ENCODE results near the gene YBEY.

YBEY gene

DNA sequence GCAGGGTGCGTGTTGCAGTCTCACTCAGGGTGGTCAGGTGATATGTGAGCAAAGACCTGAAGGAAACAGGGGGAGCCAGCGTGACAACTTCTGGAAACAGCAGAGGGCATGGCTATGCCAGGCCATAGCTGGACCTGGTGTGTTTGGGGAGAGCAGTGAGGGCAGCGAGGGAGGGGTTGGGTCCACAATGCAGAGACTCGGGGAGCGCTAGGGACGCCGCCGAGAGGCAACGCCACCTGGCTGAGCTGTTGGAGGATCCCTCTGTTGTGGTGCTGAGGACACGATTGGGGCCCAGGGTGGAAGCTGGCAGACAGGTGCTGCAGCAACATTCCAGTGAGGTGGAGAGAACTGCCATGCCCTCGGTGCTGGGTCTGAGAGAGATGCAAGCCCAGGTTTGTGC is 31.0 kb upstream of the YBEY start:
- H2AFZ ChIP-seq (ENCODE audit: low read depth, low read length, severe bottlenecking), result no peak overlapping the region
- no peak overlapping the region for H3K9ac ChIP-seq (ENCODE audit: low read length)
- H3K79me2 ChIP-seq (ENCODE audit: insufficient read depth, low read length), result no peaks in the 10 kb centered on the region
- no peak overlapping the region for H3K4me3 ChIP-seq (ENCODE audit: insufficient read depth, low read length, poor library complexity, severe bottlenecking)
- H3K4me2 ChIP-seq (ENCODE audit: low read depth, low read length, poor library complexity, severe bottlenecking), result no peak overlapping the region
- no peaks in the 10 kb centered on the region for H4K20me1 ChIP-seq (ENCODE audit: low read depth, low read length)
- H3F3A ChIP-seq (ENCODE audit: insufficient read depth), result 0 out of 2 replicates have a peak, but pooled peaks cover 3% of the 10 kb centered on the region
- no peak overlapping the region for H3K27ac ChIP-seq (ENCODE audit: low read depth, low read length)
- no peaks in the 10 kb centered on the region for H3K27me3 ChIP-seq (ENCODE audit: low read length)
- no peaks in the 10 kb centered on the region for H3K9me2 ChIP-seq (replicated peaks; ENCODE audit: insufficient read depth, low read length)
- H3K36me3 ChIP-seq (ENCODE audit: low read length), result peaks cover 28% of the 10 kb centered on the region; the same call in 1 of the 2 replicates
- no peaks in the 10 kb centered on the region for H3K9me3 ChIP-seq (ENCODE audit: insufficient read depth, low read length)
- TF ChIP-seq EZH2phosphoT487 (conservative IDR thresholded peaks at IDR 0.05; ENCODE audit: low read length) (no peak), CTCF (IDR thresholded peaks at IDR 0.05; ENCODE audit: insufficient read depth, low read length, poor library complexity, severe bottlenecking) (no peak)

GRCh38 chr21:46255758-46256337 is 30.3 kb upstream of the YBEY start:
- Histone ChIP-seq H3K9me2 (replicated peaks; ENCODE audit: insufficient read depth, low read length) (no peaks in the 10 kb centered on the region), H2AFZ (ENCODE audit: low read depth, low read length, severe bottlenecking) (no peak overlapping the region), H3K4me2 (ENCODE audit: low read depth, low read length, poor library complexity, severe bottlenecking) (no peak overlapping the region), H3K27ac (ENCODE audit: low read depth, low read length) (no peak overlapping the region), H3F3A (ENCODE audit: insufficient read depth) (0 out of 2 replicates have a peak, but pooled peaks cover 3% of the 10 kb centered on the region), H3K27me3 (ENCODE audit: low read length) (no peaks in the 10 kb centered on the region), H3K9me3 (ENCODE audit: insufficient read depth, low read length) (no peaks in the 10 kb centered on the region), H3K9ac (ENCODE audit: low read length) (no peak overlapping the region), H3K36me3 (ENCODE audit: low read length) (peaks cover 25% of the 10 kb centered on the region; the same call in 1 of the 2 replicates), H3K4me3 (ENCODE audit: insufficient read depth, low read length, poor library complexity, severe bottlenecking) (no peak overlapping the region), H4K20me1 (ENCODE audit: low read depth, low read length) (no peaks in the 10 kb centered on the region), H3K79me2 (ENCODE audit: insufficient read depth, low read length) (no peaks in the 10 kb centered on the region)
- no peak for TF ChIP-seq EZH2phosphoT487 (conservative IDR thresholded peaks at IDR 0.05; ENCODE audit: low read length)
- TF ChIP-seq CTCF (IDR thresholded peaks at IDR 0.05; ENCODE audit: insufficient read depth, low read length, poor library complexity, severe bottlenecking), result no peak

GRCh38 chr21:46256501-46256994 is 29.6 kb upstream of the YBEY start:
- Histone ChIP-seq H3F3A (ENCODE audit: insufficient read depth) (0 out of 2 replicates have a peak, but pooled peaks cover 2% of the 10 kb centered on the region), H3K9ac (ENCODE audit: low read length) (no peak overlapping the region), H3K79me2 (ENCODE audit: insufficient read depth, low read length) (no peaks in the 10 kb centered on the region), H3K4me2 (ENCODE audit: low read depth, low read length, poor library complexity, severe bottlenecking) (no peak overlapping the region), H3K27ac (ENCODE audit: low read depth, low read length) (no peak overlapping the region), H4K20me1 (ENCODE audit: low read depth, low read length) (no peaks in the 10 kb centered on the region), H3K9me2 (replicated peaks; ENCODE audit: insufficient read depth, low read length) (no peaks in the 10 kb centered on the region), H3K36me3 (ENCODE audit: low read length) (peaks cover 18% of the 10 kb centered on the region; the same call in 1 of the 2 replicates), H3K9me3 (ENCODE audit: insufficient read depth, low read length) (no peaks in the 10 kb centered on the region), H2AFZ (ENCODE audit: low read depth, low read length, severe bottlenecking) (no peak overlapping the region), H3K27me3 (ENCODE audit: low read length) (no peaks in the 10 kb centered on the region), H3K4me3 (ENCODE audit: insufficient read depth, low read length, poor library complexity, severe bottlenecking) (no peak overlapping the region)
- TF ChIP-seq EZH2phosphoT487 (conservative IDR thresholded peaks at IDR 0.05; ENCODE audit: low read length), result no peak
- TF ChIP-seq CTCF (IDR thresholded peaks at IDR 0.05; ENCODE audit: insufficient read depth, low read length, poor library complexity, severe bottlenecking), result no peak
